Smooth muscle cell (in vitro differentiated cells): ENCODE measurements around the gene MIA2. TPM values are rescaled to one million over a fixed set of nuclear protein-coding genes. Genes with fewer than 3 reads are reported as not detected.
"Not testable (repeated sequence)": the region's sequence is repeated elsewhere in the genome, so short reads cannot be mapped to it uniquely, and the experiment has no call there.

Experiments
- DNase-seq: peaks from one replicate; lab custom pipeline; 2025; ENCODE audit not compliant: unreplicated experiment; lab: John Stamatoyannopoulos, UW
- H2AFZ ChIP-seq: fragments of 200-600 bp; sonication (generic); 2 replicates; pipeline ENCODE4 v1.6.0; 2016; ENCODE audit warnings: antibody characterized with exemption, low read depth, mild to moderate bottlenecking
- H3F3A ChIP-seq: fragments of 200-600 bp; sonication (generic); 2 replicates; pipeline ENCODE4 v1.6.0; 2017; ENCODE audit warnings: antibody characterized with exemption, low read depth
- H3K27ac ChIP-seq: fragments of 200-600 bp; sonication (generic); 2 replicates; pipeline ENCODE4 v1.5.1; 2016; ENCODE audit warnings: low read depth, mild to moderate bottlenecking
- H3K27me3 ChIP-seq: fragments of 200-600 bp; sonication (generic); 2 replicates; pipeline ENCODE4 v1.6.1; 2016; ENCODE audit warnings: low read depth, mild to moderate bottlenecking
- H3K36me3 ChIP-seq: fragments of 200-600 bp; sonication (generic); 2 replicates; pipeline ENCODE4 v1.5.1; 2016; ENCODE audit warnings: low read depth
- H3K4me1 ChIP-seq: fragments of 200-600 bp; sonication (generic); 2 replicates; pipeline ENCODE4 v1.5.1; 2016; ENCODE audit warnings: low read depth
- H3K4me2 ChIP-seq: fragments of 200-600 bp; sonication (generic); 2 replicates; pipeline ENCODE4 v1.6.0; 2016; ENCODE audit warnings: mild to moderate bottlenecking
- H3K4me3 ChIP-seq: fragments of 200-600 bp; sonication (generic); 2 replicates; pipeline ENCODE4 v1.5.1; 2016; ENCODE audit warnings: mild to moderate bottlenecking
- H3K79me2 ChIP-seq: fragments of 200-600 bp; sonication (generic); 2 replicates; pipeline ENCODE4 v1.6.0; 2016; ENCODE audit warnings: low read depth, mild to moderate bottlenecking
- H3K9ac ChIP-seq: fragments of 200-600 bp; sonication (generic); 2 replicates; pipeline ENCODE4 v1.6.0; 2016; ENCODE audit warnings: low read depth
- H3K9me3 ChIP-seq: fragments of 200-600 bp; sonication (generic); replicated peaks from 2 replicates; pipeline ENCODE4 v1.5.1; 2016; ENCODE audit warnings: low read depth
- H4K20me1 ChIP-seq: fragments of 200-600 bp; sonication (generic); 2 replicates; pipeline ENCODE4 v1.6.0; 2016; ENCODE audit warnings: low read depth
- WGBS: methylation state at CpG from one replicate; pipeline ENCODE4 v1.1.7; 2016; ENCODE audit warnings: low lambda C conversion rate; 5-methylcytosine and 5-hydroxymethylcytosine counted together
- polyA plus RNA-seq: library from polyadenylated mRNA; unstranded; fragments of >200 nt; fragmentation: Nextera tagmentation; extraction: Ambion mirVana; gene quantifications from 2 replicates; pipeline ENCODE4 v1.2.1, GENCODE V29; 2016
- total RNA-seq: library from RNA; depleted of rRNA; stranded (reverse); fragments of >200 nt; gene quantifications from 2 replicates; pipeline ENCODE4 v1.2.3, GENCODE V29; 2014
- TF ChIP-seq, protein P1 (sequence below): fragments of 200-600 bp; sonication (generic); IDR thresholded peaks from 2 replicates; pipeline ENCODE4 v1.5.1; 2017; ENCODE audit warnings: borderline replicate concordance, mild to moderate bottlenecking, antibody characterized with exemption; ENCODE audit not compliant: insufficient read depth, poor library complexity, severe bottlenecking

The MIA2 gene
- total and polyA plus RNA-seq, 2 experiments from 2014 or later, result 14.6 to 18.6 TPM

DNA sequence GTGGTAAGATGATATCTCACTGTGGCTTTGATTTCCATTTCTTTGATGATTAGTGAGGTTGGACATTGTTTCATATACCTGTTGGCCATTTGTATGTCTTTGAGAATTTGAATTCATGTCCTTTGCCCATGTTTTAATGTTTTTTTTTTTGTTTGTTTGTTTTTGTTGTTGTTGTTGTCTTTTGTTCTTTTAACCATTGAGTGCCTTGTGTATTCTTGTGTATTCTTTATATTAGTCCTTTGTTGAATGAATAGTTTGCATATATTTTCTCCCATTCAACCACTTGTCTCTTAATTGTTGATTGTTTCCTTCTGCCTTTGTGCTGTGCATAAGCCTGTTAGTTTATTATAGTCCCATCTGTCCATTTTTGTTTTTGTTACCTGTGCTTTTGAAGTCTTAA lies 126.6 kb downstream of the MIA2 start:
- H3K4me2 ChIP-seq, result no peak overlapping the region
- no peak overlapping the region for H3K27ac ChIP-seq
- H3K36me3 ChIP-seq, result peaks cover 12% of the 10 kb centered on the region
- H3K9me3 ChIP-seq, result no peaks in the 10 kb centered on the region
- no peak overlapping the region for H2AFZ ChIP-seq
- no peaks in the 10 kb centered on the region for H3F3A ChIP-seq
- TF ChIP-seq, protein P1, sequence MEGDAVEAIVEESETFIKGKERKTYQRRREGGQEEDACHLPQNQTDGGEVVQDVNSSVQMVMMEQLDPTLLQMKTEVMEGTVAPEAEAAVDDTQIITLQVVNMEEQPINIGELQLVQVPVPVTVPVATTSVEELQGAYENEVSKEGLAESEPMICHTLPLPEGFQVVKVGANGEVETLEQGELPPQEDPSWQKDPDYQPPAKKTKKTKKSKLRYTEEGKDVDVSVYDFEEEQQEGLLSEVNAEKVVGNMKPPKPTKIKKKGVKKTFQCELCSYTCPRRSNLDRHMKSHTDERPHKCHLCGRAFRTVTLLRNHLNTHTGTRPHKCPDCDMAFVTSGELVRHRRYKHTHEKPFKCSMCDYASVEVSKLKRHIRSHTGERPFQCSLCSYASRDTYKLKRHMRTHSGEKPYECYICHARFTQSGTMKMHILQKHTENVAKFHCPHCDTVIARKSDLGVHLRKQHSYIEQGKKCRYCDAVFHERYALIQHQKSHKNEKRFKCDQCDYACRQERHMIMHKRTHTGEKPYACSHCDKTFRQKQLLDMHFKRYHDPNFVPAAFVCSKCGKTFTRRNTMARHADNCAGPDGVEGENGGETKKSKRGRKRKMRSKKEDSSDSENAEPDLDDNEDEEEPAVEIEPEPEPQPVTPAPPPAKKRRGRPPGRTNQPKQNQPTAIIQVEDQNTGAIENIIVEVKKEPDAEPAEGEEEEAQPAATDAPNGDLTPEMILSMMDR, result no peak
- no peaks in the 10 kb centered on the region for H3K27me3 ChIP-seq
- no peak for DNase-seq
- H3K4me3 ChIP-seq, result no peak overlapping the region
- H3K9ac ChIP-seq, result no peak overlapping the region
- peaks cover 3% of the 10 kb centered on the region for H3K79me2 ChIP-seq
- no peaks in the 10 kb centered on the region for H4K20me1 ChIP-seq
- H3K4me1 ChIP-seq, result no peaks in the 10 kb centered on the region

DNA sequence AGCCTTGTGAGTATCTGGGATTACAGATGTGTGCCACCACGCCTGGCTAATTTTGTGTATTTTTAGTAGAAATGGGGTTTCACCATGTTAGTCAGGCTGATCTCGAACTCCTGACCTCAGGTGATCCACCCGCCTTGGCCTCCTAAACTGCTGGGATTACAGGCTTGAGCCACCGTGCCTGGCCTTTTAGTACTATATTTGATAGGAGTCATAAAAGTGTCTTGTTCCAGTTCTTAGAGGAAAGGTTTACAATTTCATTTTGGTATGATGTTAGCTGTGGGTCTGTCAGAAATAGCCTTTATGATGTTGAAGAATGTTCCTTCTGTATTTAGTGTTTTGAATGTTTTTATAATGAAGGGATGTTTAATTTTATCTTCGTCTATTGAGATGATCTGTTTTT lies 127.8 kb downstream of the MIA2 start:
- H3K4me1 ChIP-seq, H2AFZ ChIP-seq, H3K9me3 ChIP-seq, H4K20me1 ChIP-seq, DNase-seq, H3K9ac ChIP-seq, H3K27ac ChIP-seq, H3K4me2 ChIP-seq, H3K4me3 ChIP-seq, H3K27me3 ChIP-seq, H3F3A ChIP-seq, H3K79me2 ChIP-seq: not testable (repeated sequence)
- peaks cover 12% of the 10 kb centered on the region for H3K36me3 ChIP-seq
- WGBS, result 94% methylated on average over 5 of the region's 5 CpGs

- Histone ChIP-seq H3K4me1 (peaks cover 17% of the 10 kb centered on the region), H2AFZ (no peak overlapping the region), H3K9me3 (no peaks in the 10 kb centered on the region), H3K27ac (no peak overlapping the region), H3K27me3 (no peaks in the 10 kb centered on the region), H3F3A (no peaks in the 10 kb centered on the region), H4K20me1 (peaks cover 4% of the 10 kb centered on the region), H3K4me2 (no peak overlapping the region), H3K4me3 (no peak overlapping the region), H3K9ac (no peak overlapping the region), H3K79me2 (peaks cover 8% of the 10 kb centered on the region), H3K36me3 (peaks cover 12% of the 10 kb centered on the region)
- WGBS, result 94% methylated on average over 1 of the region's 1 CpG
- DNase-seq, result no peak
- TF ChIP-seq, protein P1, result no peak
These were observed 130.8 kb downstream of the MIA2 start for GRCh38 chr14:39364509-39364908.

DNA sequence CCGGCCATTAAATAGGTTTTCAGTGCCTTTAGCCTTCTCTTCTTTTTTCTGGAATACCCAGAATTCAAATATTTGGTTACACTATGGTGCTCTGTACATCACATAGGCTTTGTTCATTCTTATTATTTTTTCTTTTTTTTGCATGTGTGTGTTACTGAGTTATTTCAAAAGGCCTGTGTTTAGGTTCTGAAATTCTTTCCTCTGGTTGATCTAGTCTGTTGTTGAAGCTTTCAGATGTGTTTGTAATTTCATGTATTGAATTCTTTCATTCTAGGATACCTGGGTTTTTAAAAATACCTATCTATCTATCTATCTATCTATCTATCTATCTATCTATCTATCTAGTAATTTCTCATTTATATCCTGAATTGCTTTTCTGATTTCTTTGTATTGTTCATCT lies 131.6 kb downstream of the MIA2 start:
- Histone ChIP-seq H3K36me3 (peaks cover 12% of the 10 kb centered on the region), H3K4me3 (no peak overlapping the region), H3K9me3 (no peaks in the 10 kb centered on the region), H2AFZ (no peak overlapping the region), H3F3A (no peaks in the 10 kb centered on the region), H4K20me1 (peaks cover 4% of the 10 kb centered on the region), H3K79me2 (peaks cover 8% of the 10 kb centered on the region), H3K4me2 (no peak overlapping the region), H3K4me1 (peaks cover 19% of the 10 kb centered on the region), H3K9ac (no peak overlapping the region), H3K27me3 (no peaks in the 10 kb centered on the region), H3K27ac (no peak overlapping the region)
- TF ChIP-seq, protein P1, result no peak
- no peak for DNase-seq
- 100% methylated on average over 1 of the region's 1 CpG for WGBS
